Kidney (tissue), 14 donors: ENCODE data around the gene DSCAML1. TPM values are rescaled to one million over a fixed set of nuclear protein-coding genes. Genes with fewer than 3 reads are reported as not detected.

Experiments used
- DNase-seq, 5 donors: peaks; one replicate each; pipeline ENCODE4 v3.0.0-alpha.2; 2013 to 2020
- FAIRE-seq: peaks from 2 replicates; lab custom pipeline; 2012; peaks lifted over from hg19 to GRCh38; lab: Jason Lieb, UNC
- H3K27ac ChIP-seq, 2 donors: one replicate each; pipeline ENCODE4 v1.7.0; 2013; ENCODE audit warnings: low read depth in 2 of 2, low read length in 2 of 2, inconsistent platforms in 1 of 2
- H3K27me3 ChIP-seq: one replicate; pipeline ENCODE4 v1.7.1; 2013; ENCODE audit warnings: low read length, inconsistent platforms; ENCODE audit not compliant: control insufficient read depth, insufficient read depth
- H3K36me3 ChIP-seq, 3 donors: one replicate each; pipeline versions ENCODE4 v1.7.0 to v1.7.1; 2013; ENCODE audit warnings: low read length in 3 of 3, control low read depth in 1 of 3, inconsistent platforms in 1 of 3; ENCODE audit not compliant: insufficient read depth in 3 of 3, control insufficient read depth in 2 of 3
- H3K4me1 ChIP-seq, 3 donors: one replicate each; pipeline versions ENCODE4 v1.7.0 to v1.7.1; 2013; ENCODE audit warnings: low read length in 3 of 3, inconsistent platforms in 1 of 3, low read depth in 1 of 3; ENCODE audit not compliant: control insufficient read depth in 2 of 3, insufficient read depth in 2 of 3
- H3K4me3 ChIP-seq, 3 donors: one replicate each; pipeline versions ENCODE4 v1.7.0 to v1.8.1; 2013; ENCODE audit warnings: low read length in 3 of 3, control low read depth in 1 of 3, inconsistent platforms in 1 of 3
- H3K9ac ChIP-seq, 3 donors: one replicate each; pipeline versions ENCODE4 v1.7.0 to v1.7.1; 2013; ENCODE audit warnings: low read length in 3 of 3, control low read depth in 1 of 3, inconsistent platforms in 1 of 3
- H3K9me3 ChIP-seq, 3 donors: one replicate each; pipeline versions ENCODE4 v1.7.0 to v1.7.1; 2013; ENCODE audit warnings: low read length in 3 of 3, control low read depth in 1 of 3, inconsistent platforms in 1 of 3; ENCODE audit not compliant: control insufficient read depth in 2 of 3, insufficient read depth in 1 of 3
- CTCF ChIP-seq: IDR thresholded peaks from 3 replicates; pipeline ENCODE4 v1.5.1; 2012; ENCODE audit warnings: mild to moderate bottlenecking, moderate library complexity, borderline replicate concordance; ENCODE audit not compliant: insufficient read depth; ENCODE audit errors: extremely low read depth
- intact Hi-C: fragments of 100-400 bp; cut with DNase I; formaldehyde crosslinking; loops from one replicate; pipeline ENCODE4 v1.11.1; 2022
- polyA plus RNA-seq: library from polyadenylated mRNA; stranded (reverse); fragments of 350-450 nt; fragmentation: Illumina TruSeq; extraction: RNeasy Lipid Tissue Mini Kit (QIAGEN cat#74804); gene quantifications from one replicate; pipeline ENCODE4 v1.2.3, GENCODE V29; 2014; ENCODE audit warnings: low read depth, low replicate concordance; ENCODE audit not compliant: insufficient read depth
- total RNA-seq: library from RNA; stranded (reverse); fragmentation: NEBNext Ultra II Directional; extraction: Animal tissue kit (Norgen Biotek cat#: 25700); gene quantifications from one replicate; pipeline ENCODE4 v1.2.1, GENCODE V29; 2021
- donor health status: control.
- donor health status: control.
- donor health status: control.
- donor health status: control.
- donor health status: control.
- donor health status: DM: yes; HTN: yes; CAD: no.
- donor health status: Normal renal cell carcinoma (clear cell type).

Gene DSCAML1
- total and polyA plus RNA-seq, 2 donors from 2014 or later: 0.95 to 17.3 TPM

GRCh38 chr11:117781627-117782026 is 15.4 kb downstream of the DSCAML1 start:
- no peak for TF ChIP-seq CTCF
- H3K36me3 ChIP-seq: peaks cover 0 to 2% (median 0%) of the 10 kb centered on the region in 3 donors
- no peak overlapping the region for H3K4me3 ChIP-seq
- H3K9me3 ChIP-seq: no peaks in the 10 kb centered on the region
- intact Hi-C loops: no loop called here
- DNase-seq (no peak), FAIRE-seq (no peak)
- H3K4me1 ChIP-seq: no peaks in the 10 kb centered on the region
- H3K27me3 ChIP-seq: no peaks in the 10 kb centered on the region
- no peak overlapping the region for H3K9ac ChIP-seq
- H3K27ac ChIP-seq: no peak overlapping the region

- H3K27me3 ChIP-seq: no peaks in the 10 kb centered on the region
- H3K9ac ChIP-seq: no peak overlapping the region
- no peak overlapping the region for H3K27ac ChIP-seq
- FAIRE-seq (no peak), DNase-seq (no peak)
- TF ChIP-seq CTCF: no peak
- H3K4me1 ChIP-seq: no peaks in the 10 kb centered on the region
- H3K36me3 ChIP-seq: peaks cover 0 to 2% (median 0%) of the 10 kb centered on the region in 3 donors
- intact Hi-C loops: no loop called here
- H3K4me3 ChIP-seq: no peak overlapping the region
- no peaks in the 10 kb centered on the region for H3K9me3 ChIP-seq
These were observed 16.6 kb downstream of the DSCAML1 start for GRCh38 chr11:117780456-117780855.

GRCh38 chr11:117774553-117774952 is 22.5 kb downstream of the DSCAML1 start:
- Histone ChIP-seq H3K4me1 (no peaks in the 10 kb centered on the region), H3K36me3 (peaks cover 0 to 2% (median 0%) of the 10 kb centered on the region in 3 donors), H3K27me3 (no peaks in the 10 kb centered on the region), H3K9me3 (no peaks in the 10 kb centered on the region), H3K9ac (no peak overlapping the region), H3K4me3 (no peak overlapping the region), H3K27ac (no peak overlapping the region)
- no peak for TF ChIP-seq CTCF
- DNase-seq (no peak), FAIRE-seq (no peak)
- intact Hi-C loops: no loop called here

- Histone ChIP-seq H3K4me3 (no peak overlapping the region), H3K4me1 (no peaks in the 10 kb centered on the region), H3K36me3 (no peaks in the 10 kb centered on the region), H3K27ac (no peak overlapping the region), H3K9me3 (no peaks in the 10 kb centered on the region), H3K27me3 (no peaks in the 10 kb centered on the region), H3K9ac (no peak overlapping the region)
- FAIRE-seq (no peak), DNase-seq (no peak)
- TF ChIP-seq CTCF: no peak
- intact Hi-C loops: no loop called here
These were observed 24.7 kb downstream of the DSCAML1 start for GRCh38 chr11:117772360-117772759.
